Esophagus squamous epithelium (tissue), 4 donors: ENCODE results near the gene TPD52L1.

Experiments
- POLR2A ChIP-seq, 4 donors: fragments of 450-650 bp; IDR thresholded peaks; one replicate each; pipeline ENCODE4 v1.6.1; 2017; ENCODE audit warnings: antibody characterized with exemption in 4 of 4, mild to moderate bottlenecking in 4 of 4, moderate library complexity in 3 of 4
- TF ChIP-seq, protein P1 (sequence below), 6 experiments: fragments of 450-650 bp in 4 of 6; fragments of 200-600 bp in 2 of 6; sonication (generic) in 2 of 6; IDR thresholded peaks; one replicate each; pipeline ENCODE4 v1.5.1; 2016 to 2019; ENCODE audit warnings: antibody characterized with exemption in 6 of 6, mild to moderate bottlenecking in 4 of 6, moderate library complexity in 4 of 6

GRCh38 chr6:125197795-125198269 is 44.3 kb downstream of the TPD52L1 start:
- no peak for TF ChIP-seq POLR2A (IDR thresholded peaks at IDR 0.05)
- TF ChIP-seq, protein P1, sequence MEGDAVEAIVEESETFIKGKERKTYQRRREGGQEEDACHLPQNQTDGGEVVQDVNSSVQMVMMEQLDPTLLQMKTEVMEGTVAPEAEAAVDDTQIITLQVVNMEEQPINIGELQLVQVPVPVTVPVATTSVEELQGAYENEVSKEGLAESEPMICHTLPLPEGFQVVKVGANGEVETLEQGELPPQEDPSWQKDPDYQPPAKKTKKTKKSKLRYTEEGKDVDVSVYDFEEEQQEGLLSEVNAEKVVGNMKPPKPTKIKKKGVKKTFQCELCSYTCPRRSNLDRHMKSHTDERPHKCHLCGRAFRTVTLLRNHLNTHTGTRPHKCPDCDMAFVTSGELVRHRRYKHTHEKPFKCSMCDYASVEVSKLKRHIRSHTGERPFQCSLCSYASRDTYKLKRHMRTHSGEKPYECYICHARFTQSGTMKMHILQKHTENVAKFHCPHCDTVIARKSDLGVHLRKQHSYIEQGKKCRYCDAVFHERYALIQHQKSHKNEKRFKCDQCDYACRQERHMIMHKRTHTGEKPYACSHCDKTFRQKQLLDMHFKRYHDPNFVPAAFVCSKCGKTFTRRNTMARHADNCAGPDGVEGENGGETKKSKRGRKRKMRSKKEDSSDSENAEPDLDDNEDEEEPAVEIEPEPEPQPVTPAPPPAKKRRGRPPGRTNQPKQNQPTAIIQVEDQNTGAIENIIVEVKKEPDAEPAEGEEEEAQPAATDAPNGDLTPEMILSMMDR (IDR thresholded peaks at IDR 0.05): no peak
